ENCODE results near the gene PRTFDC1. TPM values are rescaled to one million over a fixed set of nuclear protein-coding genes. Genes with fewer than 3 reads are reported as not detected.

The PRTFDC1 gene
- total RNA-seq, 1 experiment from 2014 or later: not detected

GRCh38 chr10:24806262-24806661 lies 146.1 kb downstream of the PRTFDC1 start:
- no peak for ATAC-seq
- H3K4me1 ChIP-seq (ENCODE audit: control insufficient read depth in 1 of 2, insufficient read depth in 2 of 2, low read length in 2 of 2): no peaks in the 10 kb centered on the region
- H3K9me2 ChIP-seq (ENCODE audit: insufficient read depth): no peaks in the 10 kb centered on the region
- TF ChIP-seq ZFX (IDR thresholded peaks at IDR 0.05) (no peak), YY1 (IDR thresholded peaks at IDR 0.05; ENCODE audit: extremely low read depth, insufficient replicate concordance, low read depth, low read length) (no peak), ZBTB33 (IDR thresholded peaks at IDR 0.05; ENCODE audit: extremely low read depth, insufficient replicate concordance, low read length) (no peak), CBX3 (IDR thresholded peaks at IDR 0.05; ENCODE audit: low read depth) (no peak)
- no peak for DNase-seq (ENCODE audit: low read depth, low spot score)
- no TSS peak for BruUV-seq (replicated peaks)
- no peaks in the 10 kb centered on the region for H3K27me3 ChIP-seq (ENCODE audit: insufficient read depth, low read length)
- no peaks in the 10 kb centered on the region for H3K36me3 ChIP-seq (ENCODE audit: control insufficient read depth in 1 of 2, insufficient read depth in 2 of 2, low read length in 2 of 2)
- no peak overlapping the region for H3K4me3 ChIP-seq (replicated peaks in 1 of 2; ENCODE audit: low read depth in 1 of 2, low read length in 2 of 2)
- no peaks in the 10 kb centered on the region for H3K79me2 ChIP-seq (ENCODE audit: insufficient read depth, low read length)
- H3K4me2 ChIP-seq (ENCODE audit: low read length): no peak overlapping the region
- H4K20me1 ChIP-seq (ENCODE audit: insufficient read depth): no peaks in the 10 kb centered on the region
- no peak overlapping the region for H2AFZ ChIP-seq (ENCODE audit: low read depth, low read length, poor library complexity, severe bottlenecking)
- no peak overlapping the region for H3K9ac ChIP-seq (ENCODE audit: low read length)
- intact Hi-C loops (cut with micrococcal nuclease): no loop called here
- ChIA-PET RAD21 (ENCODE audit: low non-redundant PET in 1 of 2, low total read pairs in 2 of 2, uncharacterized antibody in 2 of 2, unreplicated experiment in 2 of 2) (no interaction called here), CTCF (no interaction called here), POLR2A (no interaction called here)
- no peaks in the 10 kb centered on the region for H3K9me3 ChIP-seq (ENCODE audit: control insufficient read depth in 1 of 2, insufficient read depth in 1 of 2, low read depth in 1 of 2, low read length in 2 of 2)
- H3K27ac ChIP-seq (ENCODE audit: low read depth, low read length): no peak overlapping the region

DNA sequence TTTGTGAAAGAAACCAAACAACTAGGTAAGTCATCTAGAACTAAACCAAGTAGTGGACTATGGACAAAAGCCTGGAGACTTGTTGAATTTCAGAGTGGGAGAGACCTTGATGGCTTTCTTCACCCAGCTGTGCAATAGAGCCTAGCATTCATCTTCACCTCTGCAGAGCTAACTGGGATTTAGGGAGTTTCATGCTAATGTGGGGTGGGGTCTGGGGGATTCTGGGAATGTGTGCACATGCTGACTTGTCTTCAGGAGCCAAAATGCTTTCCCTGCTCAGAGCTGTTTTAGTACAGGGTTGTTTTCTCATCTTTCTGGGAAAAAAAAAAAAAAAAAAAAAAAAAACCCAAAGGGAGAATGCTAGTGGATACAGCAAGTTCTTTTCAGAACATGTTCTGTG lies 147.4 kb downstream of the PRTFDC1 start:
- Histone ChIP-seq H3K4me3 (replicated peaks in 1 of 2; ENCODE audit: low read depth in 1 of 2, low read length in 2 of 2) (no peak overlapping the region), H4K20me1 (ENCODE audit: insufficient read depth) (no peaks in the 10 kb centered on the region), H3K9ac (ENCODE audit: low read length) (no peak overlapping the region), H3K9me2 (ENCODE audit: insufficient read depth) (no peaks in the 10 kb centered on the region), H3K4me1 (ENCODE audit: control insufficient read depth in 1 of 2, insufficient read depth in 2 of 2, low read length in 2 of 2) (no peaks in the 10 kb centered on the region), H3K27me3 (ENCODE audit: insufficient read depth, low read length) (no peaks in the 10 kb centered on the region), H3K4me2 (ENCODE audit: low read length) (no peak overlapping the region), H3K79me2 (ENCODE audit: insufficient read depth, low read length) (no peaks in the 10 kb centered on the region), H3K9me3 (ENCODE audit: control insufficient read depth in 1 of 2, insufficient read depth in 1 of 2, low read depth in 1 of 2, low read length in 2 of 2) (no peaks in the 10 kb centered on the region), H3K36me3 (ENCODE audit: control insufficient read depth in 1 of 2, insufficient read depth in 2 of 2, low read length in 2 of 2) (no peaks in the 10 kb centered on the region), H3K27ac (ENCODE audit: low read depth, low read length) (no peak overlapping the region), H2AFZ (ENCODE audit: low read depth, low read length, poor library complexity, severe bottlenecking) (no peak overlapping the region)
- ChIA-PET RAD21 (ENCODE audit: low non-redundant PET in 1 of 2, low total read pairs in 2 of 2, uncharacterized antibody in 2 of 2, unreplicated experiment in 2 of 2) (no interaction called here), POLR2A (no interaction called here), CTCF (no interaction called here)
- ATAC-seq (no peak), DNase-seq (ENCODE audit: low read depth, low spot score) (no peak)
- intact Hi-C loops (cut with micrococcal nuclease): no loop called here
- BruUV-seq (replicated peaks): no TSS peak
- TF ChIP-seq TCF7L2 (IDR thresholded peaks at IDR 0.05; ENCODE audit: borderline replicate concordance, extremely low read depth, insufficient read depth, insufficient read length) (no peak), RAD21 (IDR thresholded peaks at IDR 0.05; ENCODE audit: low read depth) (no peak), SP1 (IDR thresholded peaks at IDR 0.05; ENCODE audit: low read depth) (no peak), POLR2A (IDR thresholded peaks at IDR 0.05; ENCODE audit: borderline replicate concordance, extremely low read depth, insufficient read depth, insufficient read length) (no peak), ELF1 (IDR thresholded peaks at IDR 0.05; ENCODE audit: borderline replicate concordance, low read depth) (no peak), CEBPB (IDR thresholded peaks at IDR 0.05; ENCODE audit: low read depth) (no peak), FOSL1 (IDR thresholded peaks at IDR 0.05; ENCODE audit: low read depth) (no peak), SIN3A (IDR thresholded peaks at IDR 0.05; ENCODE audit: low read depth) (no peak), EGR1 (IDR thresholded peaks at IDR 0.05; ENCODE audit: low read depth) (no peak), JUND (IDR thresholded peaks at IDR 0.05) (no peak), YY1 (IDR thresholded peaks at IDR 0.05; ENCODE audit: extremely low read depth, insufficient replicate concordance, low read depth, low read length) (no peak), POLR2AphosphoS5 (IDR thresholded peaks at IDR 0.05; ENCODE audit: low read depth, low read length) (no peak), ZFX (IDR thresholded peaks at IDR 0.05) (no peak)
- TF ChIP-seq, protein P1, sequence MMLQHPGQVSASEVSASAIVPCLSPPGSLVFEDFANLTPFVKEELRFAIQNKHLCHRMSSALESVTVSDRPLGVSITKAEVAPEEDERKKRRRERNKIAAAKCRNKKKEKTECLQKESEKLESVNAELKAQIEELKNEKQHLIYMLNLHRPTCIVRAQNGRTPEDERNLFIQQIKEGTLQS (IDR thresholded peaks at IDR 0.05): no peak
- TF ChIP-seq, protein P2, sequence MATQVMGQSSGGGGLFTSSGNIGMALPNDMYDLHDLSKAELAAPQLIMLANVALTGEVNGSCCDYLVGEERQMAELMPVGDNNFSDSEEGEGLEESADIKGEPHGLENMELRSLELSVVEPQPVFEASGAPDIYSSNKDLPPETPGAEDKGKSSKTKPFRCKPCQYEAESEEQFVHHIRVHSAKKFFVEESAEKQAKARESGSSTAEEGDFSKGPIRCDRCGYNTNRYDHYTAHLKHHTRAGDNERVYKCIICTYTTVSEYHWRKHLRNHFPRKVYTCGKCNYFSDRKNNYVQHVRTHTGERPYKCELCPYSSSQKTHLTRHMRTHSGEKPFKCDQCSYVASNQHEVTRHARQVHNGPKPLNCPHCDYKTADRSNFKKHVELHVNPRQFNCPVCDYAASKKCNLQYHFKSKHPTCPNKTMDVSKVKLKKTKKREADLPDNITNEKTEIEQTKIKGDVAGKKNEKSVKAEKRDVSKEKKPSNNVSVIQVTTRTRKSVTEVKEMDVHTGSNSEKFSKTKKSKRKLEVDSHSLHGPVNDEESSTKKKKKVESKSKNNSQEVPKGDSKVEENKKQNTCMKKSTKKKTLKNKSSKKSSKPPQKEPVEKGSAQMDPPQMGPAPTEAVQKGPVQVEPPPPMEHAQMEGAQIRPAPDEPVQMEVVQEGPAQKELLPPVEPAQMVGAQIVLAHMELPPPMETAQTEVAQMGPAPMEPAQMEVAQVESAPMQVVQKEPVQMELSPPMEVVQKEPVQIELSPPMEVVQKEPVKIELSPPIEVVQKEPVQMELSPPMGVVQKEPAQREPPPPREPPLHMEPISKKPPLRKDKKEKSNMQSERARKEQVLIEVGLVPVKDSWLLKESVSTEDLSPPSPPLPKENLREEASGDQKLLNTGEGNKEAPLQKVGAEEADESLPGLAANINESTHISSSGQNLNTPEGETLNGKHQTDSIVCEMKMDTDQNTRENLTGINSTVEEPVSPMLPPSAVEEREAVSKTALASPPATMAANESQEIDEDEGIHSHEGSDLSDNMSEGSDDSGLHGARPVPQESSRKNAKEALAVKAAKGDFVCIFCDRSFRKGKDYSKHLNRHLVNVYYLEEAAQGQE (IDR thresholded peaks at IDR 0.05; ENCODE audit: low read depth): no peak
- TF ChIP-seq, protein P3, sequence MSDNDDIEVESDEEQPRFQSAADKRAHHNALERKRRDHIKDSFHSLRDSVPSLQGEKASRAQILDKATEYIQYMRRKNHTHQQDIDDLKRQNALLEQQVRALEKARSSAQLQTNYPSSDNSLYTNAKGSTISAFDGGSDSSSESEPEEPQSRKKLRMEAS (IDR thresholded peaks at IDR 0.05): no peak

Data from HCT116 (cell line).